NB4 (cell line): ENCODE results near the gene COL9A3.

Source experiments
- CTCF ChIP-seq: IDR thresholded peaks from one replicate; pipeline ENCODE4 v1.5.1; 2012; ENCODE audit warnings: low read depth, low read length
- MAX ChIP-seq: IDR thresholded peaks from 2 replicates; pipeline ENCODE4 v1.6.1; 2011; ENCODE audit warnings: low read depth, low read length
- POLR2A ChIP-seq: IDR thresholded peaks from 2 replicates; pipeline ENCODE4 v1.6.1; 2011; ENCODE audit warnings: mild to moderate bottlenecking; ENCODE audit not compliant: insufficient read length; ENCODE audit errors: extremely low read depth

GRCh38 chr20:62768234-62768546 lies 48.7 kb upstream of the COL9A3 start:
- TF ChIP-seq CTCF (no peak), POLR2A (no peak), MAX (no peak)
